ENCODE measurements around the gene SPDYE18.
"Not testable (repeated sequence)": the region's sequence is repeated elsewhere in the genome, so short reads cannot be mapped to it uniquely, and the experiment has no call there.

Gene SPDYE18

DNA sequence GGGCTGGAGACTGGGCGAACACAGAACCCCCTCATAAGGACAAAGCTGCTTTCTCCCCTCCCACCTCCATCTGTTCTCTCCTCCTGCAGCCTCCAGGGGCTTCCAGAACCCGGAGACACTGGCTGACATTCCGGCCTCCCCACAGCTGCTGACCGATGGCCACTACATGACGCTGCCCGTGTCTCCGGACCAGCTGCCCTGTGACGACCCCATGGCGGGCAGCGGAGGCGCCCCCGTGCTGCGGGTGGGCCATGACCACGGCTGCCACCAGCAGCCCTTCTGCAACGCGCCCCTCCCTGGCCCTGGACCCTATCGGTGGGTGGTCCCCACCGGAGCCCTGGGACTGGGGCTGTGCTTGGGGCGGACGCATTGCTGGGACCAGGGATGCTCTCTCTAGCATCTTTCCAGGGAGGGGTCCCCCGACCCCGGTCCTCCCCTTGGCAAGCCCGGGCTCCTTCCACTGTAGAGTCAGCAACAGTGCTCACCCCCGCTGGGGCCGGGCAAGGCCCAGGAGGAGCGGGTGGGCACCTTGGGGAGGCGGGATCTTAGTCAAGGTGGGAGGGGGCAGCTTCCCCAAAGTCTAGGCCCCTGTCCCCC is 56.8 kb downstream of the SPDYE18 start:
- not testable (repeated sequence) for DNase-seq

DNA sequence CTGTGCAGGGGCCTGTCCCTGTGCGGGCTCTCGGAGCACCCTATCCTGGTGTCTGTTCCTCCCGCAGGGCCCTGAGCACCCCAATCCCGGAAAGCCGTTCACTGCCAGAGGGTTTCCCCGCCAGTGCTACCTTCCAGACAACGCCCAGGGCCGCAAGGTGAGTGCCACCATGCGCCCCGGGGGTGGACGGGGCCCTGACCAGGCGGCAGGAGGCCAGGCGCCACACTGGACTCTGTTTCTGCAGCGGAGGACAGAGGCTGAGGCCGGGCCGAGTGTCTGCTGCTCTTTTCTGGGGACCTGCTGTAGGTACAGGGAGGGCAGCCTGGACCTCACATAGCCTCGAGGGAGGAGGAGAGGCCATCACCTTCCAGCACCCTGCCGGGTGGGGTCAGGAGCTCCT is 58.2 kb downstream of the SPDYE18 start:
- not testable (repeated sequence) for DNase-seq

DNA sequence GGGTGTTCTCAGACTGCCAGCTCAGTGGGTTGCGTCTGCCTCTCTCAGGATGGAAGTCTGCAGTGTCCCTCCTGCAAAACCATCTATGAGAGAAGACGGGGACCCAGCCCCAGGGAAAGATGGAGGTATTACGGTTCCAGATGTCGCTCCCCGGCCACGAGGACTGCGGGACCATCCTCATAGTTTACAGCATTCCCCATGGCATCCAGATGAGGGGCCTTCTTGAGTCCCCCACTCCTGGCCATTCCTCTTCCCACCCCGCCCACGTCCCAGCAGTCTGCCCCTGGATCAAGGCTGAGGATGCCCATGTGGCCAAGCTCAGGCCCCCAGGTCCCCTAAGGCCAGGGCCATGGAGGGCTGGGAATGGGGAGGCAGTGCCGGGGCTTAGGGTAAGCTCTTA is 59.1 kb downstream of the SPDYE18 start:
- DNase-seq = not testable (repeated sequence)

DNA sequence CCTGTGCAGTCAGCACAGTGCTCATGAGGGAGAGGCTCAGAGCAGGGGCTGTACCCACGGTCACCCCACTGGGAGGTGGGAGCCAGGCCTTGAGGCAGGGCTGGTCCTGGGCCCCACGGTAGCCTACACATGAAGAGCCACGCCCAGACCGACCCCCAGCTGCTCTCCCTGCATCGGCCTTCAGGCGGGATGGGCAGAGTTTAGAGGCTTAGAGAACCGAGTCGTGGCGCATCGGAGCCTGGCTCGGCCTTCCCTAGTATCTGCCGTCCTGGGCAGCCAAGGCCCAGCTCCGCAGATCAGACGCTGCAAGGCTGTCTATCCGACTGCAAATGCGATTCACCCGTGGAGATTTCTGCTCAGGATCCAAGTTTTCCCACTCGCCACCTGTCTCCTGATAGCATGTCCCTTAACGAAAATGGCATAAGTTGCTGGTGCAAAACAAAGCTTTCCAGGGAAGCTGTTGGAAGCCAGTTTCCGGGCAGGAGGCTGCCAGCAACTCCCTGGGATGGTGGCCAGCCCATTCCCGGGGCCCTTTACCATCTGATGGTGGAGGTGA is 59.6 kb downstream of the SPDYE18 start:
- not testable (repeated sequence) for DNase-seq

DNA sequence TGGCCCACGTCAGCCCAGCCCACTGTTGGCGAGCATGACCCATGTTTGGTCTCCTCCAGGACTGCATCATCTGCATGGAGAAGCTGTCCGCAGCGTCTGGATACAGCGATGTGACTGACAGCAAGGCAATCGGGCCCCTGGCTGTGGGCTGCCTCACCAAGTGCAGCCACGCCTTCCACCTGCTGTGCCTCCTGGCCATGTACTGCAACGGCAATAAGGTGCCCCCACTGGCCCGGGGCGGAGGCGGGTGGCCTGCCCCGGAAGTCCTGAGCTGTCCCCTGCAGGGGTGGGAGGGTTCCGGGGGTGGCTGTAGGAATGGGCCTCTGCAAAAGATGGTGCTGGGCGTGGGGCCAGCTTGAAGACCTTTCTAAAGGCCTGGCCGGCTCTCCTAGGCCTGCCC is 60.3 kb downstream of the SPDYE18 start:
- DNase-seq = not testable (repeated sequence)

All from stimulated activated naive CD4-positive, alpha-beta T cell treated with Interleukin-2 at 50 U/mL for 16 hours (primary cell).